ENCODE results near the gene DOCK8. TPM values are rescaled to one million over a fixed set of nuclear protein-coding genes. Genes with fewer than 3 reads are reported as not detected.

The DOCK8 gene
- total and polyA plus RNA-seq, 3 donors from 2014 or later = 46.7 to 63.9 (median 51.4) TPM

GRCh38 chr9:362561-363273 lies 148.1 kb downstream of the DOCK8 start:
- no peak overlapping the region for H3K4me3 ChIP-seq
- no peak for DNase-seq
- H3K27ac ChIP-seq = no peak overlapping the region
- no peak for TF ChIP-seq POLR2A (IDR thresholded peaks at IDR 0.05)
- TF ChIP-seq, protein P1, sequence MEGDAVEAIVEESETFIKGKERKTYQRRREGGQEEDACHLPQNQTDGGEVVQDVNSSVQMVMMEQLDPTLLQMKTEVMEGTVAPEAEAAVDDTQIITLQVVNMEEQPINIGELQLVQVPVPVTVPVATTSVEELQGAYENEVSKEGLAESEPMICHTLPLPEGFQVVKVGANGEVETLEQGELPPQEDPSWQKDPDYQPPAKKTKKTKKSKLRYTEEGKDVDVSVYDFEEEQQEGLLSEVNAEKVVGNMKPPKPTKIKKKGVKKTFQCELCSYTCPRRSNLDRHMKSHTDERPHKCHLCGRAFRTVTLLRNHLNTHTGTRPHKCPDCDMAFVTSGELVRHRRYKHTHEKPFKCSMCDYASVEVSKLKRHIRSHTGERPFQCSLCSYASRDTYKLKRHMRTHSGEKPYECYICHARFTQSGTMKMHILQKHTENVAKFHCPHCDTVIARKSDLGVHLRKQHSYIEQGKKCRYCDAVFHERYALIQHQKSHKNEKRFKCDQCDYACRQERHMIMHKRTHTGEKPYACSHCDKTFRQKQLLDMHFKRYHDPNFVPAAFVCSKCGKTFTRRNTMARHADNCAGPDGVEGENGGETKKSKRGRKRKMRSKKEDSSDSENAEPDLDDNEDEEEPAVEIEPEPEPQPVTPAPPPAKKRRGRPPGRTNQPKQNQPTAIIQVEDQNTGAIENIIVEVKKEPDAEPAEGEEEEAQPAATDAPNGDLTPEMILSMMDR (IDR thresholded peaks at IDR 0.05) = no peak
- no peaks in the 10 kb centered on the region for H3K27me3 ChIP-seq
- intact Hi-C loops (cut with DNase I; ENCODE audit: low total_unique reads) = no loop called here
- 75 to 80% methylated on average over 7 of the region's 7 CpGs for WGBS, 2 donors
- H3K4me1 ChIP-seq = peaks cover 5% of the 10 kb centered on the region
- H3K36me3 ChIP-seq (ENCODE audit: low read depth, missing control alignments) = no peaks in the 10 kb centered on the region
- H3K9me3 ChIP-seq = no peaks in the 10 kb centered on the region

GRCh38 chr9:363274-363612 lies 148.6 kb downstream of the DOCK8 start:
- TF ChIP-seq POLR2A (IDR thresholded peaks at IDR 0.05) = no peak
- Histone ChIP-seq H3K27me3 (no peaks in the 10 kb centered on the region), H3K27ac (no peak overlapping the region), H3K9me3 (no peaks in the 10 kb centered on the region), H3K4me1 (peaks cover 3% of the 10 kb centered on the region), H3K36me3 (ENCODE audit: low read depth, missing control alignments) (no peaks in the 10 kb centered on the region), H3K4me3 (no peak overlapping the region)
- WGBS, 2 donors = 52 to 55% methylated on average over 5 of the region's 5 CpGs
- intact Hi-C loops (cut with DNase I; ENCODE audit: low total_unique reads) = no loop called here
- no peak for DNase-seq

DNA sequence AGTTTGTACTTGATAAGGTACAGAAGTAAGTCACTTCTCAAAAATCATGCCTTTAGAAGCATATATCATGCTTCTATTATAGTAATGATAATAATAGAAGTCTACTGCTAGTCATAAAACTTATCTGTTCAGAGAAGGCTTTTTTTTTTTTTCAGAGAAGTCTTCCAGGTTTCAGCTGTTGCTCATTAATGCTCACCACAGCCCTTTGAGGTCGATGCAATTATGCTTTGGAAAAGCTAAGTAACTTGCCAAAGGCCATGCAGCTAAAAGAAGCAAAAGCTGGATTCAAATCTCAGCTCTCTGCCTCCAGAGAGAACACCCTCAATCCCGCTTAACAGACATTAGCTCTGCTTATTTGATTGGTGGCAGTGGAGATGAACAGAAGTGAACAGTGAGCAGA lies 150.8 kb downstream of the DOCK8 start:
- Histone ChIP-seq H3K27me3 (no peaks in the 10 kb centered on the region), H3K27ac (no peak overlapping the region), H3K9me3 (no peaks in the 10 kb centered on the region), H3K36me3 (ENCODE audit: low read depth, missing control alignments) (no peaks in the 10 kb centered on the region), H3K4me1 (peaks cover 3% of the 10 kb centered on the region), H3K4me3 (no peak overlapping the region)
- TF ChIP-seq, protein P1 (IDR thresholded peaks at IDR 0.05) = no peak
- TF ChIP-seq POLR2A (IDR thresholded peaks at IDR 0.05) = no peak
- 56 to 58% methylated on average over 2 of the region's 2 CpGs for WGBS, 2 donors
- no peak for DNase-seq
- intact Hi-C loops (cut with DNase I; ENCODE audit: low total_unique reads) = no loop called here

DNA sequence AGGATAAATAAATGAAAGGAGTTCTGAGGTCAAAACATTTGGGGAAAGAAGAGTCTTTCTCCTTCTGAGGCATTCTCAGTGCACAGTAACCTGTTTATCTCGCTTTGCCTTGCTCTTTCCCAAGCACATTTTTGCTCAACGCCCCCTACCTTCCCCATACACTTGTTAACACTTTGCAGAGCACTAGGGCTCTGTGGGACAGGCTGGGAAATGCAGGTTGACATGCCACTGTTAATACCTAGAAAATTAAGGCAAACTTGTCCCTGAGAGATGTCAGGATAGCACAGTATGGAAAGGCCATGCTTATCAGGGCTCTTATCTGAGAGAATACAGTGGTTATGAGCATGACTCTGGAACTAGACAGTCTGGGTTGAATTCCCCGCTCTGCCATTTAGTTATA lies 152.0 kb downstream of the DOCK8 start:
- 85 to 89% methylated on average over 3 of the region's 3 CpGs for WGBS, 2 donors
- peaks cover 3% of the 10 kb centered on the region for H3K4me1 ChIP-seq
- no peak overlapping the region for H3K27ac ChIP-seq
- H3K9me3 ChIP-seq = no peaks in the 10 kb centered on the region
- no peak overlapping the region for H3K4me3 ChIP-seq
- TF ChIP-seq POLR2A (IDR thresholded peaks at IDR 0.05) = no peak
- TF ChIP-seq, protein P1 (IDR thresholded peaks at IDR 0.05) = no peak
- H3K27me3 ChIP-seq = no peaks in the 10 kb centered on the region
- no peaks in the 10 kb centered on the region for H3K36me3 ChIP-seq (ENCODE audit: low read depth, missing control alignments)
- no peak for DNase-seq
- intact Hi-C loops (cut with DNase I; ENCODE audit: low total_unique reads) = no loop called here

GRCh38 chr9:370086-370485 lies 155.4 kb downstream of the DOCK8 start:
- WGBS, 2 donors = 86 to 94% methylated on average over 3 of the region's 3 CpGs
- TF ChIP-seq, protein P1 (IDR thresholded peaks at IDR 0.05) = no peak
- TF ChIP-seq POLR2A (IDR thresholded peaks at IDR 0.05) = no peak
- H3K4me3 ChIP-seq = no peak overlapping the region
- H3K27me3 ChIP-seq = no peaks in the 10 kb centered on the region
- no peaks in the 10 kb centered on the region for H3K9me3 ChIP-seq
- DNase-seq = no peak
- H3K4me1 ChIP-seq = no peaks in the 10 kb centered on the region
- intact Hi-C loops (cut with DNase I; ENCODE audit: low total_unique reads) = no loop called here
- no peak overlapping the region for H3K27ac ChIP-seq
- H3K36me3 ChIP-seq (ENCODE audit: low read depth, missing control alignments) = no peaks in the 10 kb centered on the region
